MCF 10A (cell line): ENCODE data around the gene SYT1. TPM values are rescaled to one million over a fixed set of nuclear protein-coding genes. Genes with fewer than 3 reads are reported as not detected.

Source experiments
- BruUV-seq: library from RNA; stranded (reverse); fragments of 400-500 nt; replicated peaks from 2 replicates; lab custom pipeline; 2021; lab: Mats Ljungman, UMichigan
- CTCF ChIA-PET: fragments of 300-600 bp; sonication (Branson Sonifier 250); formaldehyde crosslinking; extraction: SDS; loops from one replicate; lab custom pipeline; 2021; ENCODE audit warnings: antibody characterized with exemption, inconsistent platforms; lab: Yijun Ruan, JAX
- POLR2A ChIA-PET: fragments of 300-600, 350-650 bp; sonication (Branson Sonifier 250); formaldehyde crosslinking; extraction: SDS; loops from one replicate; lab custom pipeline; 2020; ENCODE audit warnings: antibody characterized with exemption, inconsistent platforms; lab: Yijun Ruan, JAX
- DNase-seq: peaks from one replicate; pipeline ENCODE4 v3.0.0-alpha.2; 2018; ENCODE audit not compliant: unreplicated experiment
- H3K27ac Mint-ChIP-seq: one replicate; pipeline ENCODE4 v1.8.0; 2022; ENCODE audit warnings: mild to moderate bottlenecking, low read depth, mixed read lengths; ENCODE audit not compliant: unreplicated experiment
- H3K27me3 Mint-ChIP-seq: one replicate; pipeline ENCODE4 v1.8.0; 2022; ENCODE audit warnings: mixed read lengths; ENCODE audit not compliant: insufficient read depth, unreplicated experiment
- H3K36me3 Mint-ChIP-seq: one replicate; pipeline ENCODE4 v1.8.0; 2022; ENCODE audit warnings: mild to moderate bottlenecking, moderate library complexity, mixed read lengths; ENCODE audit not compliant: insufficient read depth, unreplicated experiment
- H3K4me1 Mint-ChIP-seq: one replicate; pipeline ENCODE4 v1.8.0; 2022; ENCODE audit warnings: mixed read lengths; ENCODE audit not compliant: insufficient read depth, unreplicated experiment
- H3K4me3 Mint-ChIP-seq: one replicate; pipeline ENCODE4 v1.8.0; 2022; ENCODE audit warnings: mild to moderate bottlenecking, moderate library complexity, mixed read lengths; ENCODE audit not compliant: unreplicated experiment
- H3K9me3 Mint-ChIP-seq: one replicate; pipeline ENCODE4 v1.8.0; 2022; ENCODE audit warnings: mixed read lengths; ENCODE audit not compliant: unreplicated experiment
- intact Hi-C: fragments of 100-400 bp; cut with micrococcal nuclease; formaldehyde crosslinking; loops from 2 replicates; pipeline ENCODE4 v1.14.1; 2022
- total RNA-seq: library from RNA; stranded (reverse); gene quantifications from 2 replicates; pipeline ENCODE4 v1.2.3, GENCODE V29; 2022
- TF ChIP-seq, protein P1 (sequence below): fragments of 200-600 bp; IDR thresholded peaks from one replicate; pipeline ENCODE4 v1.8.0; 2022; ENCODE audit warnings: antibody characterized with exemption, mild to moderate bottlenecking; ENCODE audit not compliant: unreplicated experiment

Gene SYT1
- total RNA-seq, 1 experiment from 2014 or later, result 7.4 TPM

- ChIA-PET POLR2A (no interaction called here), CTCF (interaction anchor here (0.6 kb wide), 1 partner anchor 177 kb away, joined by 3 read pairs; no protein-coding TSS in a partner anchor)
- no peaks in the 10 kb centered on the region for H3K36me3 Mint-ChIP-seq
- DNase-seq, result no peak
- no peak overlapping the region for H3K4me3 Mint-ChIP-seq
- no peak overlapping the region for H3K27ac Mint-ChIP-seq
- TF ChIP-seq, protein P1, sequence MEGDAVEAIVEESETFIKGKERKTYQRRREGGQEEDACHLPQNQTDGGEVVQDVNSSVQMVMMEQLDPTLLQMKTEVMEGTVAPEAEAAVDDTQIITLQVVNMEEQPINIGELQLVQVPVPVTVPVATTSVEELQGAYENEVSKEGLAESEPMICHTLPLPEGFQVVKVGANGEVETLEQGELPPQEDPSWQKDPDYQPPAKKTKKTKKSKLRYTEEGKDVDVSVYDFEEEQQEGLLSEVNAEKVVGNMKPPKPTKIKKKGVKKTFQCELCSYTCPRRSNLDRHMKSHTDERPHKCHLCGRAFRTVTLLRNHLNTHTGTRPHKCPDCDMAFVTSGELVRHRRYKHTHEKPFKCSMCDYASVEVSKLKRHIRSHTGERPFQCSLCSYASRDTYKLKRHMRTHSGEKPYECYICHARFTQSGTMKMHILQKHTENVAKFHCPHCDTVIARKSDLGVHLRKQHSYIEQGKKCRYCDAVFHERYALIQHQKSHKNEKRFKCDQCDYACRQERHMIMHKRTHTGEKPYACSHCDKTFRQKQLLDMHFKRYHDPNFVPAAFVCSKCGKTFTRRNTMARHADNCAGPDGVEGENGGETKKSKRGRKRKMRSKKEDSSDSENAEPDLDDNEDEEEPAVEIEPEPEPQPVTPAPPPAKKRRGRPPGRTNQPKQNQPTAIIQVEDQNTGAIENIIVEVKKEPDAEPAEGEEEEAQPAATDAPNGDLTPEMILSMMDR, result no peak
- no peaks in the 10 kb centered on the region for H3K27me3 Mint-ChIP-seq
- no TSS peak for BruUV-seq
- intact Hi-C loops, result no loop called here
- H3K9me3 Mint-ChIP-seq, result no peaks in the 10 kb centered on the region
- H3K4me1 Mint-ChIP-seq, result no peaks in the 10 kb centered on the region
Observed at GRCh38 chr12:78870539-78870938, 6.0 kb downstream of the SYT1 start.

DNA sequence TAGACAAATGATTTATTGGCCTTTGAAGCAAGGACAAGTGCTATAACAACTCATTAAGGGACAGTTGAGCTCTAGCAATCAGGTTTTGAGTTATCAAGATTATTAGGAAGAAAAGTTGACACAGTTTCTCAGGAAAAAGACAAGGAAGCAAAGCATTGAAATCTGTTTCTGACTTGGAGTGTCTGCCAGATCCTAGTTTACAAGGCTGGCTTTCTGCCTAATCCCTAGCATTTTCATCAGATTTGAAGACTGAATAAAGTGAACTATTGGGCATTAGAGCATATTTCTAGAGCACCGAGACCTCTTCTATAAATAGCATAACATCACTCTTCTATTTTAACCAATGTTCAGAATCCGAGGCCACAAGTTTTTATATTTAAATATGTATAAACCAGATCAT lies 7.0 kb downstream of the SYT1 start:
- TF ChIP-seq, protein P1, result no peak
- Mint-ChIP-seq H3K27me3 (no peaks in the 10 kb centered on the region), H3K9me3 (no peaks in the 10 kb centered on the region), H3K27ac (no peak overlapping the region), H3K36me3 (no peaks in the 10 kb centered on the region), H3K4me1 (no peaks in the 10 kb centered on the region), H3K4me3 (no peak overlapping the region)
- CTCF ChIA-PET, result interaction anchor here (0.7 kb wide), 1 partner anchor 665 kb away, joined by 5 read pairs; no protein-coding TSS in a partner anchor
- POLR2A ChIA-PET, result interaction anchor here (0.6 kb wide), 1 partner anchor 14 kb away, joined by 3 read pairs; no protein-coding TSS in a partner anchor
- no TSS peak for BruUV-seq
- DNase-seq, result no peak
- intact Hi-C loops, result no loop called here

DNA sequence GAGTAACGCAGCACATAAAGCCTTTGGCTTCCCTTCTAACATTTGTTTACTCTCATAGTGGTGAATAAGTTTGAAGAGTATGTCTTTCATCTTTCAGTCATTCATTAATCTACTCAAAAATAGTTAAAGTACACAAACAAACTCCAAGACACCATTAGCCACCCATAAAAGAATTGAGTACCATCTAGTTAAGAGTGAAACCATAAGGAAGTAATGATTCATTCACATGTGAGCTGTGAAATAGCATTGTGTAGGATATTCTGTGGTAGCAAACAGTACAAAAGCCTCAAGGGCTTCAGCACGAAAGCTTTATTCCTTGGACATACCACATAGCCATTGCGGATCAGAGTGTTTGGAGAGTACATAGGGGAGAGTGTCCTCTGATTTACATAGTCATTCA lies 13.9 kb downstream of the SYT1 start:
- intact Hi-C loops, result no loop called here
- ChIA-PET POLR2A (no interaction called here), CTCF (interaction anchor here (0.6 kb wide), 1 partner anchor 735 kb away, joined by 3 read pairs; no protein-coding TSS in a partner anchor)
- no peaks in the 10 kb centered on the region for H3K36me3 Mint-ChIP-seq
- H3K4me3 Mint-ChIP-seq, result no peak overlapping the region
- DNase-seq, result no peak
- TF ChIP-seq, protein P1, result no peak
- no TSS peak for BruUV-seq
- H3K27me3 Mint-ChIP-seq, result no peaks in the 10 kb centered on the region
- no peaks in the 10 kb centered on the region for H3K9me3 Mint-ChIP-seq
- H3K4me1 Mint-ChIP-seq, result peaks cover 18% of the 10 kb centered on the region
- H3K27ac Mint-ChIP-seq, result no peak overlapping the region

- no peak for DNase-seq
- intact Hi-C loops, result no loop called here
- H3K4me3 Mint-ChIP-seq, result no peak overlapping the region
- no peaks in the 10 kb centered on the region for H3K9me3 Mint-ChIP-seq
- BruUV-seq, result no TSS peak
- H3K27ac Mint-ChIP-seq, result no peak overlapping the region
- peaks cover 18% of the 10 kb centered on the region for H3K4me1 Mint-ChIP-seq
- H3K36me3 Mint-ChIP-seq, result no peaks in the 10 kb centered on the region
- no peaks in the 10 kb centered on the region for H3K27me3 Mint-ChIP-seq
- CTCF ChIA-PET, result no interaction called here
- POLR2A ChIA-PET, result no interaction called here
- TF ChIP-seq, protein P1, result no peak
Observed at GRCh38 chr12:78878866-78879265, 14.3 kb downstream of the SYT1 start.
